NCI-H146 (cell line): Measurements from ENCODE around the gene INF2.
A peak's percentile ranks its signal among the peaks of the same experiment; 100 is the strongest.
"Not testable (repeated sequence)": the region's sequence is repeated elsewhere in the genome, so short reads cannot be mapped to it uniquely, and the experiment has no call there.

ENCODE experiments used
- DNase-seq: peaks from one replicate; lab custom pipeline; 2025; lab: John Stamatoyannopoulos, UW

INF2 gene

DNA sequence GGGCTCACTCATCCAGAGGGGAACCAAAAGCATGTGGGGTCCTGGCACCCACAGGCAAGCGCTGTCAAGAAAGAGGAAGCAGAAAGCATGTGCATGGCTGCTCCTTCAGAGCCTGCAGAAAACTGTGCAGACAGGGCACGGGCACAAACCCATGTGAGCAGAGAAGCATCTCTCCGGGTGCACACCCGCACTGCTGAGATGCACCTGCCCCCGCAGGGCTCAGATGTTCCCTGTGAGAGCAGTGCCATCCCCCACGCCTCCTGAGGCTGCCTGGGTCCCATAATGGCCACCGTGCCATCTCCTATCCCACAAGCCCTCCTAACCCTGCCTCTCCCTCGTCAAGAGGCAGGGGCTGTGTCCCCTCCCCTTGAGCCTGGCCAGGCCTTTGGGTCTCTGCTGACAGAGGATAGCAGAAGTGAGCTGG, 32.3 kb upstream of the INF2 start:
- DNase-seq: no peak

DNA sequence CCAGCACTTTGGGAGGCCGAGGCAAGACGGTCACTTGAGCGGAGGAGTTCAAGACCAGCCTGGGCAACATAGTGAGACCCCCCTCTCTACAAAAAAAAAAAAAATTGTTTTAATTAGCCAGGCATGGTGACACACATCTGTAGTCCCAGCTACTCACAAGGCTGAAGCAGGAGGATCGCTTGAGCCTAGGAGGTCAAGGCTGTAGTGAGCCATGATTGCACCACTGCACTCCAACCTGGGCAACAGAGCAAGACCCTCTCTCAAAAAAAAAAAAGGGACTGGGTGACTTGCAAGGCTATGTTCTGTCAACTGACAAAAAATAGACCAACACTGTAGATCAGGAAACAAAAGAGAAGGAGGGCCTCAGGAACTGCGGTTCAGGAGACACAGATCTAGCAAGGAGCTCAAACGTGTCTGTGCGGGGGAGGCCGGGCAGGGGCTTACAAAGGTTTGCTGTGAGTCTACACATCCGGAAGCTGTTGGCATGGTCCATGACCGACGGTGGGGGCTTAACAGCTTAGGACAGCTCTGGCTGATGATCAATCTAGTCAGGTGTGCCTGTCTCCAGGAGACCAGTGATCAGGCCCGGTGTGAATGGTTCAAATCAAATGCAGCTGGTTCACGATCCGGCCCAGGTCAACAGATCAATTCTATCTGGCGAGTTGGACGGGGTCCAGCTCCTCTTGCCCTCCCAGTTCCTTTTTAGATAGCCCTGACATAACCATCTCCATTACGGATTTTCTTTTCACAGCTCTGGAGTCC, 31.7 kb upstream of the INF2 start:
- DNase-seq: no peak

DNA sequence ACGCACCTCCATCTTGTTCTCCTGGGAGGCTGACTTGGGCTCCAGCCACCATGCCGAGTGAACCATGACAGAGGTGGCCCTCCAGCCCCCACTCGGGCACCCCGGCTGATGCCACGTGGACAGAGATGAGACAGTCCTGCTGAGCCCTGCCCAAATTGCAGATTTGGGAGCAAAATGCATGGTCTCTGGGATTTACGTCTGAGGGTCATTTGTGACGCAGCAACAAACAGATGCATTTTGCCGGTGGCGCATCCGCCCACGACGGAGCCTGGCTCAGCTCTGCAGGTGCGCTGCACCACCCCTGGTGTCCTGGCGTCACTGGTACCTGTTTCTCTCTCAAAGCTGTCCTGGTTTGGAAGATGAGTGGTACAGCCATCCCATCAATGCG, 31.1 kb upstream of the INF2 start:
- no peak for DNase-seq

DNA sequence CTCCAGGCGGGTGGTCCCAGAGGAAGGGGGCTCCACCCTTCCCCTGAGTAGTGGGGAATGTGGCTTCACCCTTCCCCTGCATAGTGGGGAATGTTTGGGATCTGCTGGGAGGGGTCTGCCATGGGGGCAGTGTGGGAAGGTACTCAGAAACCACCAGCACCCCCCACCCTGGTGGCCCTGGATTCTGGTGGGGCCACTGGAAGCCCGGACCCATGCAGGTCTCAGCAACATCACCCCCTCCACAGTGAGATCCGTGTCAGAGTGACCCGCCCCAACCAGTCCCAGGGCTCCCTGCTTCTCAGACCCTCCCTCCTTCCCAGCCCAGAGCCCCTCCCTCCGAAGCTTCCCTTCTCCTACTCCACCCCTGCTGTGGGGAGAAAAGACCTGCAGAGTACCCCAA, 30.3 kb upstream of the INF2 start:
- DNase-seq: no peak

DNA sequence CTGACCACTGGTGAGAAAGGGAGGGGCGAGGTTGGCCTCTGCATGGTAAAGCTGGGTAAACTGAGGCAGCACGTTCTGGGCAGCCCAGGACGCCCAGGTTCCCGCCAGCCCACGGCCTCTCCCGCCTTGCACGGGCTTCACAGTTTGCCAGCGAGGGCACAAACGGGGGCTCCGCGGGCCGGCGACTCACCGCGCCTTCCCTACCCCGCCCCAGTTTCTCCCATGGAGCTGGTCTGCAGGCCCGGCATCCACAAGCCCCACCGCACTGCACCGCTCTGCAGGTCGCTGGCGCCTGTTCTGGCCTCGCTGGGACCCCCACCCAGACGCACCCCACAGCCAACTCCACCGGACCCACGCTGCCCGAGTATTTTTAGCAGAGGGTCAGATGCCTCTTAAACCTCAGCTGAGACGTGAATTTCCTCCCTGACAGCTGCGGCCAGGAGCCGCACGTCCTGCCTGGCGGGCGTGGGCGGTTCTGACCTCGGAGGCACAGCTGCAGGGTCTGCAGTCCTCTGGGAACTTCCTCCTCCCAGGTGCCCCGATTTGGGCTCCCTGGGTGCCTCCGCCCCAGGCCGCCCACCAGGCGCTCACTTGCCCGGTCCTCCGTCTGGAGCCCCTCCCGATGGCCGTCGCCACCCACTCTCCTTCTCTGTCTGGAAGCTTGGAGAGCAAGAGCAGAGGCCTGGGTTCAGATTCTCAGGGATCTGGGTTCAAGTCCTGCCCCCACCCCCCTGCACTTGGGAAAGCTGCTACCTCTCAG, 29.5 kb upstream of the INF2 start:
- DNase-seq: no peak

DNA sequence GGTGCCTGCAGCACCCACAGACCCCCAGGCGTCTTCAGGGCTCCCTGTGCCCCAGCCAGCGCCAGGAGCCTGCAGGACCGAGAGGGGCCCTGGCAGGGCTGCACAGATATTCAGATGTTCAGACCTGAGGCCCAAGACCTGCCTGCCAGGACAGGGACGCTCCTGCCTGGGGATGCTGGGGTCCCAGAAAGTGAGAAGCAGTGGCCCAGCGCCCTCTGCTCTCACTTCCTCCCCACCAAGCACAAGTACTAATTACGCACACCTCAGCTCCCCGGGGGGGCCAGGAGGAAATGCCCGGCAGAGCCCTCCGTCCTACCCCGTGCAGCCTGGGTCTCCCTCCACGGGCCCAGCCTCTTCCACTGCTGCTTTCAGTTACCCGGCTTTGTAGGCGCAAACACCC, 28.8 kb upstream of the INF2 start:
- DNase-seq: no peak

DNA sequence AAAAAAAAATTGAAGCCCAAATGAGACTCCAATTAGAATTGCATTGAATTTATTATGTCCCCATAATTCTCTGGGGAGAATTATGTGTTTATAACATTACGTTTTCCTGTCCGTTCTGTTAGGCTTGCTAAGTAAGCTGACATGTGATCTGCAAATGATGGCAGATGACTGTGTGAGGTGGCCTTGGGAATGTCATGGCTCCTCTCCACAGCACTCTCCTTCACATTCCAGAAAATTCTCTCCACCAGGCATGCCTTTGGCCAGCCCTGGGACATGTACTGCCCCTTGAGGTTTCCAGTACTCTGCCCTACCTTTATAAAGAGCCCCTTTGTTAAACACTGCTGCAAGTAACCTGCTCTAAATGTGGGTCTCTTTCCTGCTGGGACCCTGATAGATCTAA, 28.3 kb upstream of the INF2 start:
- DNase-seq: no peak

DNA sequence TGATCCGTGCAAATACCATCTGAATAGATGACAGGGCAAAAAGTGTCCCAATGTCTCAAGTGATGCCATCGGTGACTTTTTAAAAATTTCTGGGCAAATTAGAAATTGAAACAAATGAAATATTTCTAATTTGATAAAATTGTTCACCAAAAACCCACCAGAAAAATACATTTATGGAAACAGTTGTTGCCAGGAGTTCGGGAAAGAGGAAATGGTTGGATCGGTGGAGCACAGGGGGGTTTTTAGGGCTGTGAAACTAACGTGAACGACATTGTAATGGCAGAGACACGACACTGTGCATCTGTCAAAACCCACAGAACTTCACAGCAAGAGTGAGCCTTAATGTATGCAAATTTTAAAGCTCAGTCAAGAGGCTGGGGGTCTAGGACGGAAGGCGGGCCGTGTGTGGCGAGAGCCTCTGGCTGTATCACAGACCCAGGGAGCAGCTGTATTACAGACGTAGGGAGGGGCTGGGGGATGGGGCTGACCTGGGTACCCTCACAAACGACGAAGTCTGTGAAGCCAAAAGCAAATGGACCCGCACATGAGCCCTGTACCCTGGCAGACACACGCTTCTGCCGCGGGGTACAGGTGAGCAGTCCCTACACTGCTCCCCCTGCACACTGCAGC, 27.8 kb upstream of the INF2 start:
- not testable (repeated sequence) for DNase-seq

DNA sequence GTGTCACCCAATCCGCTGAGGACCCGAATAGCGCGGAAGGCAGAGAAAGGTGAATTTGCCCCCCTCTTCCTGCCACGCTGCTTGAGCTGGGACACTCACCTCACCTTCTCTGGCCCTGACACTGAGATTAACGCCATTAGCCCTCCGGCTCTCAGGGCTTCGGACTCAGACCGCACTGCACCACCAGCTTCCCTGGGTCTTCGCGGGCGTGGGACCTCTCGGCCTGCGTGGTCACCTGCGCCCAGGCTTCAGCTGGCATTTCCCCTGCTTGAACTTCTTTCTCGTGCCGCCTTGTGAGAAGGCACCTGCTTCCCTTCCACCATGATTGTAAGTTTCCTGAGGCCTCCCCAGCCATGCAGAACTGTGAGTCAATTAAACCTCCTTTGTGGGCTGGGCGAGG, 26.9 kb upstream of the INF2 start:
- DNase-seq: not testable (repeated sequence)

DNA sequence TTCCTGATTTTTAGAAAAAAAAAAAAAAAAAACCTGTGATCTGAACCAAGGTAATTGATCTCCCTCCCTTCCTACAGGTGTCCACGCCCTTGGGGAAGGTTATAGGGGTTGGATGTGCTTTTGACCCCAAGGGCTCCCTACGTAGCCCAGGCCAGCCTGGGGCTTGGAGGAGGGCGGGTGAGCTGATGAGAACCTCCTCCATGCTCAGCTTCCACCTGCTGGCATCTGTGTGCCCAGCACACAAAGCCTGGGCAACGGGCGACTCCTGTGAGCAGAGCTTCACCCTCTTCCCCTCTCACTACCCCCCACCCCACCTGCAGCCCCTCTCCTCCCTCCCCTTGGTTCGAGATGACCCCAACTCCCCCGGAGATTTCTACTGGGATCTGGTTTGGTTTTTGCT, 25.3 kb upstream of the INF2 start:
- DNase-seq: no peak

DNA sequence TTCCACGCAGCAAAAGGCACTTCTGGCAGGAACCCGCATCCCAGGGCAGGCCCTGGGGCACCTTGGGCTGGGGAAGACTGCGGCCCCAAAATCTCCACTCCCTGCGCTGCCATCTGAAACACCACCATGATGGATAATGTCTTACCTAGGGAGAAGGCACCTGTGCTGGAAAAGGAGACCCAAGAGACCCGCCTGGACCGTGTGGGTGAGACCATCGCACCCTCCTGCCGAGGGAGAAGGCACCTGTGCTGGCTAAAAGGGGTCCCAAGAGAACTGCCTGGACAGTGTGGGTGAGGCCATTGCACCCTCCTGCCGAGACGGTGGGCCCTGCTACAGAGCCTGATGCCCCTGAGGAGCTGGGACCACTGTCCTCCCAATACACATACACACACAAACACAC, 24.8 kb upstream of the INF2 start:
- no peak for DNase-seq

DNA sequence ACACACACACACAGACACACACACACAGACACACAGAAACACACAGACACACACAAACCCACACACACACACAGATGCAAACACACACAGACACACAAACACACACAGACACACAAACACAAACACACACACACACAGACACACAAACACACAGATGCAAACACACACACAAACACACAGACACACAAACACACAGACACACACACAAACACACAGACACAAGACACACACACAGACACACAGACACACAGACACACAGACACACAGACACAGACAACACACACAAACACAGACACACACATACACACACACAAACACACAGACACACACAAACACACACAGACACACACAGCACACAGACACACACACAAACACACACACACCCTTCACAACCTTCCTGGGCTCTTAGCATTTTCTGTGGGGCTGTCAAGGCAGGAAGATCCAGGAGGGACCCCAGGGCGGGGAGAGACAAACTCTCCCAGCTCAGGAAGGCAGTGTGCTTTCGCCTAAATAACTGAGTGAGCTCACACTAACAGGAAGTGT, 24.2 kb upstream of the INF2 start:
- no peak for DNase-seq

DNA sequence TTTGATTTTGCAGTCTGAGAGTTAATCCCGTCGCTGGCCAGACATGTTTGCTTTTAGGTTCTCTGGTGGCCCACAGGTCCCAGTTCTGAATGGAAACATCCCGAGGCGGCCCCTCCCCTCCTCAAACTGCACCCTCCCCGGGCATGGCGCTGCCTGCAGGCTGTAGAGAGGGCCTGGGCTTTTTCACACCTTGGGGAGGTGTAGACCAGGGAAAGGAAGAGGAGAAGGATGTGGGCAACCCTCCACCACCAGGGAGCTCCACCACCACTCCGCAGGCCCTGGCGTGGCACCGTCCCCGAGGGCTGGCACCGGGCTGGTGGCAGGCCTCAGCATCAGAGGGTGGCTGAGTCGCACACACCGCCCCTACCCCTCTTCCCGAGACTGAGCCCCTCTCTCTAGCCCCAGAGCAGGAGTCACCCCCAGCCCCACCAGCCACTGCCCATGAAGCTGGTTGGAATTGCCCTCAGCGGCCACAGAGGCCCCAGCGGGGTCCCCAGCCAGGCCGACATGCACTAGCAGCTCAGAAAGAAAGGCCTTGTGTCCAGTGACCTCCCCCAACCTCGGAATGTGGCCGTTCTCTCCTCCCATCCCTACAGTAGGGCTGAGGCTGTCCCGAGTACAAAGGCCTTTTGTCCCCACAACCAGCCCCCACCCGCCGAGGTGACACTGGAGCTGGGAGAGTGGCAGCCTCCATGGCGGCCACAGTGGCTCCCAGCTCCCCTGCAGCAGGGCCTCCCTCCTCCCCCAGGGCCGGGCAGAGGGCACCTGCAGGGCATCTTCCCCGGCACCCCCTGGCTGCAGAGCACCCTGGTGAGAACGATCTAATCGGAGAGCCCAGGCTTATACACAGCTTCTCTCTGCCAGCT, 23.5 kb upstream of the INF2 start:
- peak; percentile 66 for DNase-seq

DNA sequence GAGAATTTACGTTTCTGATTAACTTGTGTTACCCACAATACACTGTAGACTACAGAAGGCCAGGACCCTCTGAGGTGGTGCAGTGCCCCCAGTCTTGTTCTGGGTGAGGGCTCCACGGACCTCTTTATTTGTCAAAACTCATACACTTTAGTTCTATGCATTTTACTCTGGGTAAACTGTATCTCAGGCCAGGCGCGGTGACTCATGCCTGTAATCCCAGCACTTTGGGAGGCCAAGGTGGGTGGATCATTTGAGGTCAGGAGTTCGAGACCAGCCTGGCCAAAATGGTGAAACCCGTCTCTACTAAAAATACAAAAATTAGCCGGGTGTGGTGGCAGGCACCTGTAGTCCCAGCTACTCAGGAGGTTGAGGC, 22.9 kb upstream of the INF2 start:
- not testable (repeated sequence) for DNase-seq

DNA sequence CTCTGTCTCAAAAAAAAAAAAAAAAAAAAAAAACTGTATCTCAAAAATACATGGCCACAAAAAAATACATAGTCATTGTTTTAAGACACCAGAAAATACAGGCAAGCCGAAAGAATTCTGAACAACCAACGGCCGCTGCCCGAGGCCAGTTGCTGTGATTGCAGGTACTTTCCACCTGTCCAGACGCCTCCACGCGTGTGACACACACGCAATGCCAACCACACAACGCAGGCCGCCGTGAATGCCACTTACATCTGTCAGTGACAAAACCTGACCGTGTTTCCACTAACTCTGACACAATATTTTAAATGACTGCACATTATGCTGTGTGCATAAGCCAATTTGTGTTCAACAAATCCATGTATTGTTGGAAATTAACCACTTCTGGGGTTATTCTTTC, 22.4 kb upstream of the INF2 start:
- DNase-seq: no peak

DNA sequence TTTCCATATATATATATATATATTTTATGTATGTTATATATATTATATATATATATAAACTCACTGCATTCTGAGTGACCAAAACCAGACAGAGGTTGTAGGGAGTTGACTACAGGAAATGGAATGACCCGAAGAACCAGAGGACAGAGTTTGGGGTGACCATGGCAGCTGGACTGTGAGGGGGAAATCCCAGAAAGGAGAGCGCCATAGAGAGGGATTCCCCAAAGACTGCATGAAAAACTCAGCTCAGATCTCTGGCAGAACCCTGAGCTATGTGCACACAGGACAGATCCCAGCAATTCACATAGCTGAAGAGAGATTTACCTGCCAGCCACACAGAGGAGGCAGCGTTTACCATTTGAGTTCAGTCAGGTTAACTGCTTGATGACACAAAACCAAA, 19.7 kb upstream of the INF2 start:
- DNase-seq: no peak

DNA sequence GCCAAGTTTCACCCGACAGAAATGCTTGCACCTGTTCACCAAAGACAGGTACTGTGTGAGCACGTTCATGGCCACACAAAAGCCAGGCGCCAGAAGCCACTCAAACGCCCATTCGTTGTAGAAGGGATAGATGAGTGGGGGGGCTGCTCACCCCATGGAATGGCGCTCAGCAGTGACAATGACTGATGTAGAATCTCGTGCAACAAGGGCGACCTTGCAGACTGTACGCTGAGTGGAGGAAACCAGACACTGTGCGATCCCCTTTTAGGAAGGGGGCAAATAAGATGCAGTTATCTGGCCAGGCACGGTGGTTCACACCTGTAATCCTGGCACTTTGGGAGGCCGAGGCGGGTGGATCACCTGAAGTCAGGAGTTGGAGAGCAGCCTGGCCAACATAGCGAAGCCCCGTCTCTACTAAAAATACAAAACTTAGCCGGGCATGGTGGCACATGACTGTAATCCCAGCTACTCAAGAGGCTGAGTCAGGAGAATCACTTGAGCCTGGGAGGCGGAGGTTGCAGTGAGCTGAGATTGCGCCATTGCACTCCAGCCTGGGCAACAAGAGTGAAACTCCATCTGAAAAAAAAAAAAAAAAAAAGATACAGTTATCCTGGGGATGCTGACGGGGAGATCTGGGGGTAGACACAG, 18.0 kb upstream of the INF2 start:
- not testable (repeated sequence) for DNase-seq

DNA sequence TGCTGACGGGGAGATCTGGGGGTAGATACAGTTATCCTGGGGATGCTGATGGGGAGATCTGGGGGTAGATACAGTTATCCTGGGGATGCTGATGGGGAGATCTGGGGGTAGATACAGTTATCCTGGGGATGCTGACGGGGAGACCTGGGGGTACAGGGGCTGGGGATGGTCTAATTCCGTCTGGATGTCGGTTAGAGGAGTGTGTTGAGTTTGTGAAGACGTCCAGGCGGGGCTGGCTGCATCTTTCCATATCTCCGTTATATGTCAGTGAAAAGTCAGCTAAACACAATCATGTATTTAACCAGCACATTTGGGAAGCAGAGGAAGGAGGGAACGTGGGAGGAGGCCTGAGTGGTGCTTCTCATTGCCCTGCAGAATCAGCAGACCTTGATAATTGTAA, 17.3 kb upstream of the INF2 start:
- not testable (repeated sequence) for DNase-seq

DNA sequence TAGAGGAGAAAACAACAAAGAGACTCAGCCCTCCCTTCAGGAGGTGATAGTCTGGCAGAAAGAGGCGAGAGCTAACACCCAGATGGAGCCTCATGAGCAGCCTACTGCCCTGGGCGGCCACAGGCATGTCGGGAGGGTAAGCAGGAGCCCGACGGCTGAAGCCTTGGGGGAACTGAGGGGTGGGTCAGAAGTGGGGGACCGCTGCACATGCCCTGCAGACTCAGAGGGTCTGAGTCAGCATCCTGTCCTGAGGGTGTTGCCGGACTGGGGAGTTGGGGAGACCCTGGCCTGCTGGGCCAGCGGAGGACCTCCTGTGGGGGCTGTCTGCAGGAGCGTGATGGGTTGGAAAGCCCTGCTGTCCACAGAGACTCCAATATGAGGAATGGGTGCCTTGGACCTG, 15.9 kb upstream of the INF2 start:
- no peak for DNase-seq

DNA sequence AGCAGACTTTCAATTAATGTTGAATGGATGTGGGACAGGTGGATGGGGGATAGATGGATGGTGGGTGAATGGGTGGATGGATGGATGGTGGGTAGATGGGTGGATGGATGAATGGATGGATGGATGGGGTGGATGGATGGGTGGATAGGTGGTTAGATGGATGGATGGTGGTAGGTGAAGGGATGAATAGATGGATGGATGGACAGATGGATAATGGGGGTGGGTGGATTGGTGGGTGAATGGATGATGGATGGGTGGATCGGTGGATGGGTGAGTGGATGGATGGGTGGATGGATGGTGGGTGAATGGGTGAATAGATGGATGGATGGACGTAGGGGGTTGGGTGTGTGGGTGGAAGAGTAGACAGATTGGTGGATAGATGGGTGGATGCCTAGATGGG, 14.0 kb upstream of the INF2 start:
- DNase-seq: no peak

DNA sequence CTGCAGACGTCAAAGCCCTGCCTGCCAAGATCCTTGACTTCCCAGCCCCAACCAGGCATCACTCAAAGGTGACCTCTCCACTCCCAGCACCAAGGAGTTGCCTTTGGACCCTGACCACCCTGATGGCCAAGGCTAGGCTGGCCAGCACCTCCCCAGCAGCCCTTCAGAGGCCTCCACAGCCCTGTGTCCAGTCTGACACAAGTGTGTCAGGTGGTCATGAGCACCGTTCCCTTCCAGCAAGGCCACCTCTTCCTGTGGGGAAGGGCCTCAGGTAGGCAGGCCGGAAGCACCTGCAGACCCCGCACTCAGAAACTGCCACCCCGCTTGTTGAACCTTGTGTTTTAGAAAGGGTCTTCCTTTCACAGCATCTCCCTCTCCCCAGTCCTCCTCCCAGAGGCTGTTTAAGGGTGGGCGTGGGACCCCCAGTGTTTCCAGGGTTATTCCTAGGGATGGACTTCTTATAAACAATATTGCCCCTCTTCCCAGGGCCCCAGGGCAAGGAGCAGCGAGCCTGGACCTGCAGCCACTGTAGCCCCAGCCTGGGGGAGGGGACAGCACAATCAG, 13.2 kb upstream of the INF2 start:
- DNase-seq: no peak
